ENCODE results near the gene PTEN.
"Not testable (repeated sequence)": the region's sequence is repeated elsewhere in the genome, so short reads cannot be mapped to it uniquely, and the experiment has no call there.

The PTEN gene

DNA sequence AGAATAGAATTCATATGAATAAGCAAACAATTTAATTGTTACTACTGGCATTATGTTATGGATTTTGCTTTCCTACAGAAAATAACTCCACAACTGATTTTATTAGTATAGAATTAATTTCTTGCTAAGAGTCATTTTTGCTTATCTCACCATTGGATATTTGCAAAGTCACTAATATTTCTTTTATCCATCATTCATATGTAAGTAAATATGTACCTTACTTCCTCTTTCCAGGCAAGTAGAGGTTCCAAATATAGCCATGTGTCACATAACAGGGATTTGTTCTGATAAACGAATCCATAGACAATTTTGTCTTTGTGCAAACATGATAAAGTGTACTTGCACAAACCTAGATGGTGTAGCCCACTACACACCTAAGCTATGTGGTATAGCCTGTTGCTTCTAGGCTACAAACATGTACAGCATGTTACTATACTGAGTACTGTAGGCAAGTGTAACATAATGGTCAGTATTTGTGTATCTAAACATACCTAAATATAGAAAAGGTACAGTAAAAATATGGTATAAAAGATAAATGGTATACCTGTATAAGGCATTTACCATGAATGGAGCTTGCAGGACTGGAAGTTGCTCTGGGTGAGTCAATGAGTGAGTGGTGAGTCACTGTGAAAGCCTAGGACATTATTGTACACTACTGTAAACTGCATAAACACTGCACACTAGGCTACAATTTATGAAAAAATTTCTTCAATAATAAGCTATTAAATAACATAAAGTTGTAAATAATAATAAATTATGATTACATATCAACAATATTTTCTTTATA, 18.4 kb upstream of the PTEN start:
- in situ Hi-C loops (cut with MboI; ENCODE audit: low sequenced_read_pairs), result no loop called here

DNA sequence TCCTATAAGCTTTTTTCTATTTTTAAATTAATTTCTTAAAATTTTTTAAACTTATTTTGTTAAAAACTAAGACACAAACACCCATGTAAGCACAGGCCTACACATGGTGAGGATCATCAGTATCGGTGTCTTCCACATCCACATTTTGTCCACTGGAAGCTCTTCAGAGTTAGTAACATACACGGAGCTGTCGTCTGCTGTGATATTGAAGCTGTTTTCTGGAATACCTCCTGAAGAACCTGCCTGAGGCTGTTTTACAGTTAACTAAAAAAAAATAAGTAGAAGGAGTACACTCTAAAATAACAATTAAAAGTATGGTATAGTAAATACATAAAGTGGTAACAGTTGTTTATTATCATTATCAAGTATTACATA, 17.8 kb upstream of the PTEN start:
- in situ Hi-C loops (cut with MboI; ENCODE audit: low sequenced_read_pairs), result no loop called here

DNA sequence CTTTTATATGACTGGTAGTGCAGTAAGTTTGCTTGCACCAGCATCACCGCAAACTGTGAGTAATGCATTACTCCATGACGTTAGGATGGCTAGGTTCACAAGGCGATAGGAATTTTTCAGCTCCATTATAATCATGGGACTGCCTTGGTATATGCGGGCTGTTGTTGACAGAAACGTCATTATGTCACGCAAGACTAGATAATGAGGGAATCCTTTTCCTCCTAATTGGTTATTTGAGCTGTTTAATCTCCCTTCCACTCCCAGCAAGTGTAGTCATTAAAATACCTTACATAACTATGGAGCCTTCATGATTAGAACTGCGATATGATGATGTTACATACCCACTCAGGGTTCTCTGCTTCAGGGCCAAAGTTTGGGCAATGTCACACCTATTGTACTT, 17.4 kb upstream of the PTEN start:
- in situ Hi-C loops (cut with MboI; ENCODE audit: low sequenced_read_pairs), result no loop called here

DNA sequence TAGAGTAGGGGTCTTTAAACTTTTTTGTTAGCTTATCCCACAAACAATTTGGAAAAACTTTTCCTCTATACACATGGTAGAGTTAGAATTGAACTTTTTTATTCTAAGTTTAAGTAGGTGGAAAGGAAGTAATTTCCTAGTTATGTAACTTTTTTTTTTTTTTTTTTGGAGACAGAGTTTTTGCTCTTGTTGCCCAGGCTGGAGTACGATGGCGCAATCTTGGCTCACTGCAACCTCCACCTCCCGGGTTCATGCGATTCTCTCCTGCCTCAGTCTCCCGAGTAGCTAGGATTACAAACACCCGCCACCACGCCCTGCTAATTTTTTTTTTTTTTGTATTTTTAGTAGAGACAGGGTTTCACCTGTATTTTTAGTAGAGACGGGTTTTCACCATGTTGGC, 16.7 kb upstream of the PTEN start:
- in situ Hi-C loops (cut with MboI; ENCODE audit: low sequenced_read_pairs), result not testable (repeated sequence)

DNA sequence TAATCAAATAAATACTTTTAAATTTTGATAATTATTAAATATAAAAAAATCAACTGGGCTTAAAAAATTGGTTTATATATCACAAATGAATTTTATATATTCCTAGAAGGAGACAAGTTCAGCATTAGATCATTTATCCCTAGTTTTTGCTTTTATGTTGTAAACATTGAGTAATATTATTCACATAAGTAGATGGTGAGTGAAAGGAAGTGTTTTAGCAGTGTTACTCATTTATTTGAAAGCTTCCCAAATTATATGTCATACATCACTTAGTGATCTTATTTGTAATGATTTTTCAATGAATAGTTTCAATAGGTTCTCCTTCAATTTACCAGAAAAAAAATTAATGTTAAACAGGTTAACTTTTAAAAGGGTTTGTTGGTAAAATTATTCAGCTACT, 15.9 kb upstream of the PTEN start:
- in situ Hi-C loops (cut with MboI; ENCODE audit: low sequenced_read_pairs), result no loop called here

DNA sequence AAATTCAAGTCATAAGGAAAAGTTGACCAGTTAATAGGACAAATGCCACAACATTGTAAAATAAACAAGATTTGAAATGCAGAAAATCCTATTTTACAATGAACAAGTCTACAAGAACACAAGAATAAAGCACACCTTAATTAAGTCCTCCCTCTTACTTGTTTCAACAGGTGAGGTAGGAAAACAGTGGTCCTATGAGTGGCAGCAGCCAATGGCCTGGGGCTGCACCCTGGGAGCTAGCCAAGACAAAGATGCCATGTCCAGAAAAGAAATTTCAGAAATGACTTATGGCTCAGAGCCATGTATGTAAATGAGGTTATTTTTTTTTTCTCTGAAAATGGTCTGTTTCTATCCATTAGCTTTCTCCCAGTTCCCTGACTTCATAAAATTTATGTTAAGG, 14.4 kb upstream of the PTEN start:
- in situ Hi-C loops (cut with MboI; ENCODE audit: low sequenced_read_pairs), result no loop called here

DNA sequence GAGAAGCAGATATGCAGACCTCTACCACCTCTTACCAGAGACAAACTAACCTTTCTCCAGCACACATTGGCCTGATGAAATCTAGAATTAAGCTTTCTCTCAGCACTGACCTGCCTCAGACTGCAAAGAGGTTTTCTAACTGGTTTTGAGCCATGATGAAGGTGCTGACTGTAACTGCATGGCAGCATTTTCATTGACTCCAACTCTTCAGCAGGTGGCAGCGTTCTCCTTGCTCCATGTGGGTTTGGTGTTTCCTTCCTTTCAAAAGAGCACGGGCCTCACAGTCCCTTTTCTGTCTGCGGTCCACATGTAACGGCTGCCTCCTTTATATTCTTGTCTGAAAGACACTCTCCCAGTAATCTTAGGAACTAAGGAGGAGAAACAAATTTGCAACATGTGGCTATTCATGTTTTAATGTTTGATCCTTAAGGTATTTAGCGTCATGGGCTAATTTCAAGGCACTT, 12.7 kb upstream of the PTEN start:
- in situ Hi-C loops (cut with MboI; ENCODE audit: low sequenced_read_pairs), result no loop called here

DNA sequence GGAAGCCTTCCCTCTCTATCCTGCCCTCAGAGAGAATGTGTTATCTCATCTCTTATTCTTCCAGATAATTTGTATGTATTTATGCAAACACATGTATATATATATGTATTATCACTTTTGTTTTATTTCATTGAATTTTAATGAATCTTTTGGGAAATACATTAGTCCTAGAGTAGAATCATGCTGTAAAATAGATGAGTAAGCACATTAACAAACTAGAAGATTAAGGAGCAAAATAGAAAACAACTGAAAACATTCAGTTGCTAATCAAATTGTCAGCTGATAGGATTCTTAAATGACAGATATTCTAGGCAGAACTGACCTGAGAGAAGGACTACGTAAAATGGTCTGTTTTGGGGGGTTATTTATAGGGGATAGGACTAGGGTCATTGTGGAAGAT, 11.3 kb upstream of the PTEN start:
- in situ Hi-C loops (cut with MboI; ENCODE audit: low sequenced_read_pairs), result no loop called here

DNA sequence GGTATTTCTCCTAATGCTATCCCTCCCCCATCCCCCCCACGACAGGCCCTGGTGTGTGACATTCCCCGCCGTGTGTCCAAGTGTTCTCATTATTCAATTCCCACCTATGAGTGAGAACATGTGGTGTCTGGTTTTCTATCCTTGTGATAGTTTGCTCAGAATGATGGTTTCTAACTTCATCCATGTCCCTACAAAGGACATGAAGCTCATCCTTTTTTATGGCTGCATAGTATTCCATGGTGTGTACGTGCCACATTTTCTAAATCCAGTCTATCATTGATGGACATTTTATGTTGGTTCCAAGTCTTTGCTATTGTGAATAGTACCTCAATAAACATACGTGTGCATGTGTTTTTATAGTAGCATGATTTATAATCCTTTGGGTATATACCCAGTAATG, 8.2 kb upstream of the PTEN start:
- in situ Hi-C loops (cut with MboI; ENCODE audit: low sequenced_read_pairs), result loop anchor here (5.0 kb wide), 1 partner anchor 692 kb away; no protein-coding TSS in a partner anchor

DNA sequence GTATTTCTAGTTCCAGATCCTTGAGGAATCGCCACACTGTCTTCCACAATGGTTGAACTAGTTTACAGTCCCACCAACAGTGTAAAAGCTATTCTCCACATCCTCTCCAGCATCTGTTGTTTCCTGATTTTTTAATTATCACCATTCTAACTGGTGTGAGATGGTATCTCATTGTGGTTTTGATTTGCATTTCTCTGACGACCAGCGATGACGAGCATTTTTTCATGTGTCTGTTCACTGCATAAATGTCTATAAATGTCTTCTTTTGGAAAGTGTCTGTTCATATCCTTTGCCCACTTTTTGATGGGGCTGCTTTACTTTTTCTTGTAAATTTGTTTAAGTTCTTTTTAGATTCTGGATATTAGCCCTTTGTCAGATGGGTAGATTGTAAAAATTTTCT, 7.8 kb upstream of the PTEN start:
- in situ Hi-C loops (cut with MboI; ENCODE audit: low sequenced_read_pairs), result loop anchor here (5.0 kb wide), 1 partner anchor 692 kb away; no protein-coding TSS in a partner anchor

DNA sequence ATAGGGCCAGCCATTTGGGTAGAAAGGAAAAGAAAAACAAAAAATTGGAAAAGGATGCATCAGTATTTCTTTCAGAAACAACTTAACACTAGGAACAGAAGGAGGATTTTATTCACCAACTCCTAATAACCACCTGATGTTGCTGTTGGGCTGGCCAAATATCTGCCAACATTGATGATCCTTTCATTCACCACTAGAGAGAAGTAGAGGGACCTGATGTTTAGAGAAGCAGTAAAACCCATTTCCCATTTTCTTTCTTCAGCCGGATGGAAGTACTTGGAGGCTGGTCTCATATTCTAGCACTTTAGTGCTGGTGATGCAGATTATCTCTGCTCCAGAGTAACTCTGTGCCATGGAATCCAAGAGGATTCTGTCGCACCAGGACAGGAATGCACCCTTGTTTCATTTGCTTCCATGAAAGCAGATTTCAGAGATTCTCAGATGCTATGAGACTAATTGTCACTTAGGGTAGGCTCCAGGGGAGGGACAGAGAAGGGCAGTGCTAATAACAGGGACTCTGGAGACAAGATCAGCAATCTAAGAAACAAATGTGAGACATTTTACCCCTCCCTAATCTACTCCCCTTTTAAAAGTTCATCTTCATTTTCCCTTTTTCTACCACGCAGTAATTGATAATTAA, 3.1 kb upstream of the PTEN start:
- in situ Hi-C loops (cut with MboI; ENCODE audit: low sequenced_read_pairs), result loop anchor here (5.0 kb wide), 1 partner anchor 527 kb away; no protein-coding TSS in a partner anchor

DNA sequence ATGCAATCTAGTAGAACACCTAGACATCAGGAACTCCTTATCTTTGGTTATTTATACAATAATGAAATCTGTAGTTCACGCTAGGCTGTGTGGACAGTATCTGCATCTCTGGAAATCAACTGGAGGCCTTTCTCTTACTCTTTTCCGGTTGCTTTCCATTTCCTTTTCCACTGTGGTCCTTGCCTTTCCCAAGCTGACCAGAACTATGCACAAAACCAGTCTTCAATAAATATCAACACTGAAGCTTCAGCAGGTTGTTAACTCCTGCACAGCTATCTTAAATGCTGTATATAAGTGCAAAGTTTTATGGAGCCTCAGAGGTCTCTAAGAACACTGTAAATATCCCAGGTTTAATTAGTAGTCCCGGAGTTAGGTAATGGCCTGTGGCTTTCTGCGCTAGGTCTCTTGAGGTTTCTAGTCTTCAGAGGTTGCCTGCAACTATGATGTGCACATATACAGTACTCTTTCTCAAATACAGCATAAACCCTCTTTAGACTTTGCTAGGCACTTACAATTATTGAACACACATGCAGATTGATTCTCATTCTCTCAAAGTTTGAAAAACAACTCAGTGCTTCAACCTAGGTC, 2.5 kb upstream of the PTEN start:
- in situ Hi-C loops (cut with MboI; ENCODE audit: low sequenced_read_pairs), result loop anchor here (5.0 kb wide), 1 partner anchor 526 kb away; no protein-coding TSS in a partner anchor

DNA sequence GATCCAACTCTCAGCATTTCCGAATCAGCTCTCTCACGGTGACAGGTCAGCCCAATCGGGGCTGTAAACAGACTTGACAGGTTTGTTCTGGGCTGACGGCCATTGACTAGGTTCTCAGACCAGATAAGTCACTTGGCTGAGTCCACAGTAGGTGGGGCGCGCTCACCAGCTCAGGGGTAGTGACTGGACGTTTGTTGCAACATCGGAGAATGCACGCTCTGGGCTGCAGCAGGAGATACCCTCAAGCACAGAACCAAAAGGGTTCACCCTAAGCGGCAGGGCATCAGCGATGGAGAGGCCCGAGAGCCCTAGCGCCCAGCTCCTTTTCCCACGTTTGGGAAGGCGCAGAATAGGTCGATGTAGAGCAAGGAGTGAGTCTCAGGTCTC, 1.9 kb upstream of the PTEN start:
- in situ Hi-C loops (cut with MboI; ENCODE audit: low sequenced_read_pairs), result loop anchor here (5.0 kb wide), 1 partner anchor 526 kb away; no protein-coding TSS in a partner anchor

DNA sequence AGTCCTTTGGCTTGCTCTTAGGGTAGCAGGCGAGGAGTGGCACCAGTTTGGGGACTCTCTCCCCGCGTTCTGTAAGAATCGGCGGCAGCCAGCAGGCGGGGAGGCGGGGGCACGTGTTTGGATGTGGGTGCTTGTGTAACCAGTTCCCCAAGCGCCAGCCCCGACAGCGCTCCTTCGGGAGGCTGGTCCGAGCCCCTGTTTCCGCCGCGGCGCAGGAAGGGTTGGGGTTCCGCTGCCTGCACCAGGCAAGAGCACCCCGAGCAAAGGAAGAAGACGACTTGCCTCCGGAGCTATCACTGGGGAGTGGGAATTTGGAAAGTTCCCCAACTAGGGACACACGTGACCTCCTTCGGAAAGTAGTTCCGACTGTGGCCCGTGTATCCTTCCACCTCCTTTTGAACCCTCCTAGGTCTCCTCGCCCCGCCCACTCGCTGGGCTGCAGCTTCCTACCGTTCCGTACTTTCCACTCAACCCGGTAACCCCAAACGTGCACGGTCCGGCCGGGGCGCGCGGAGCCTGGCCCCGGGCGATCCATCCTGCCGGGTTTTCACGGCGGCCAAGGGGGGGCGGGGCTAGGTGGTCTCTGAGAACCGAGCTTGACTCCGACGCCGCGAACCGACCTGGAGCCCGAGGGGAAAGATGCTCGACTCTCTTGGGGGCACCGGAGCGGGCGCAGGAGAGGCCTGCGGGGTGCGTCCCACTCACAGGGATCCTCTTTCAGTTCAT, 1.3 kb upstream of the PTEN start:
- in situ Hi-C loops (cut with MboI; ENCODE audit: low sequenced_read_pairs), result loop anchor here (5.0 kb wide), 1 partner anchor 525 kb away; no protein-coding TSS in a partner anchor

DNA sequence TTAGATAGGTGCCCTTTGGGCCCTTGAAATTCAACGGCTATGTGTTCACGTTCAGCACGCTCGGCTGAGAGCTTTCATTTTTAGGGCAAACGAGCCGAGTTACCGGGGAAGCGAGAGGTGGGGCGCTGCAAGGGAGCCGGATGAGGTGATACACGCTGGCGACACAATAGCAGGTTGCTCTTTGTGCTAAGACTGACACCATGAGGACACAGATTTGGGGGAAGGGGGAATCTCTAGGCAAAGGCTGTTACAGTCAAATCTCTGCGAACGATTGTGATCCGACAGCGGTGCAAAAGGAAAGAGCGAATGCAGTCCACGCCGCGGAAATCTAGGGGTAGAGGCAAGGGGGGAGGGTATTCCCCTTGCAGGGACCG, 759 bp upstream of the PTEN start:
- in situ Hi-C loops (cut with MboI; ENCODE audit: low sequenced_read_pairs), result loop anchor here (5.0 kb wide), 1 partner anchor 525 kb away; no protein-coding TSS in a partner anchor

DNA sequence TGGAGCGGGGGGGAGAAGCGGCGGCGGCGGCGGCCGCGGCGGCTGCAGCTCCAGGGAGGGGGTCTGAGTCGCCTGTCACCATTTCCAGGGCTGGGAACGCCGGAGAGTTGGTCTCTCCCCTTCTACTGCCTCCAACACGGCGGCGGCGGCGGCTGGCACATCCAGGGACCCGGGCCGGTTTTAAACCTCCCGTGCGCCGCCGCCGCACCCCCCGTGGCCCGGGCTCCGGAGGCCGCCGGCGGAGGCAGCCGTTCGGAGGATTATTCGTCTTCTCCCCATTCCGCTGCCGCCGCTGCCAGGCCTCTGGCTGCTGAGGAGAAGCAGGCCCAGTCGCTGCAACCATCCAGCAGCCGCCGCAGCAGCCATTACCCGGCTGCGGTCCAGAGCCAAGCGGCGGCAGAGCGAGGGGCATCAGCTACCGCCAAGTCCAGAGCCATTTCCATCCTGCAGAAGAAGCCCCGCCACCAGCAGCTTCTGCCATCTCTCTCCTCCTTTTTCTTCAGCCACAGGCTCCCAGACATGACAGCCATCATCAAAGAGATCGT, 598 bp downstream of the PTEN start:
- in situ Hi-C loops (cut with MboI; ENCODE audit: low sequenced_read_pairs), result loop anchor here (5.0 kb wide), 1 partner anchor 523 kb away; no protein-coding TSS in a partner anchor

DNA sequence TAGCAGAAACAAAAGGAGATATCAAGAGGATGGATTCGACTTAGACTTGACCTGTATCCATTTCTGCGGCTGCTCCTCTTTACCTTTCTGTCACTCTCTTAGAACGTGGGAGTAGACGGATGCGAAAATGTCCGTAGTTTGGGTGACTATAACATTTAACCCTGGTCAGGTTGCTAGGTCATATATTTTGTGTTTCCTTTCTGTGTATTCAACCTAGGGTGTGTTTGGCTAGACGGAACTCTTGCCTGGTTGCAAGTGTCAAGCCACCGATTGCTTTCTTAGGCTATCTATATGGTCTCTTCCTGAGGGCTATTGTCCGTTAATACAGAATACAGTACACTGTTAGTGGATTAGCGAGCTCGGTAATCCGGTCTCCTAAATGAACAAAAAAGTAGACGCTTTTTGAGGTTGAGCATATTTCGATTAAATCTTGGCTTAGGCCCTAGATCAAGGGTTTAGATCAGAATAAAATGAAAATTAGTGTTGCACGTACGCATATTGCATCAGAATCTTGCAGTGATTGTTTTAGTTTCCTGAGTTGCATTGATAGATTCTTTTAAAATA, 1.2 kb downstream of the PTEN start:
- in situ Hi-C loops (cut with MboI; ENCODE audit: low sequenced_read_pairs), result loop anchor here (5.0 kb wide), 1 partner anchor 523 kb away; no protein-coding TSS in a partner anchor

DNA sequence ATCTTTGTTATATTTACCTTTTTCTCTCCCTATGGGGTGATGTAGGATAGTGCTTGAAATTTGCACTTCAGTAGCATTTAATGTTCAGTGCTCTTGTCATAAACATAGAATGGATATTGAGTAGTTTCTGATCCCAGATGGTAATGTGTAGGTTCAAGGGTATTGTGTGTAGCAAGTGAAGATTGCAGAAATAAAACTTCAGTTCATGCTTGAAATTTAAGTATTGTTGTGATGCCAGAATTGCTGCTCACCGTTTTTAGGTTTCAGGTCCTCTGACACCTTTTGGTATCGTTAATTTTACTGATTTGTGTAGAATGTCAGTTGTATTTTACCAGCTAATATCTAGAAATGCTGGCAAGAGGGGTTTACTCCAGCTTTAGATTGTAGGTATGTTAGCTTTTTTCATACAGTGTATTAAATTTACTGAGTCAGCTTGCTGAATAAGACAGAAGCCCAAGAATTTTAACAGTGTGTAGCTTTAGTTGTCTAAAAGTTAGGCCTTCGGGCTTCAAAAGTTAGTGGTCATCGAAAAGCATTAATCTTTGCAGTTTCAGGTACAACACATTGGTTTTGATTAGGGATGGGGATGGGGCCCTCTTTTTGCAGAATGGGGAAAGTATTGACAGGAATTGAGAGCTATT, 1.9 kb downstream of the PTEN start:
- in situ Hi-C loops (cut with MboI; ENCODE audit: low sequenced_read_pairs), result no loop called here

DNA sequence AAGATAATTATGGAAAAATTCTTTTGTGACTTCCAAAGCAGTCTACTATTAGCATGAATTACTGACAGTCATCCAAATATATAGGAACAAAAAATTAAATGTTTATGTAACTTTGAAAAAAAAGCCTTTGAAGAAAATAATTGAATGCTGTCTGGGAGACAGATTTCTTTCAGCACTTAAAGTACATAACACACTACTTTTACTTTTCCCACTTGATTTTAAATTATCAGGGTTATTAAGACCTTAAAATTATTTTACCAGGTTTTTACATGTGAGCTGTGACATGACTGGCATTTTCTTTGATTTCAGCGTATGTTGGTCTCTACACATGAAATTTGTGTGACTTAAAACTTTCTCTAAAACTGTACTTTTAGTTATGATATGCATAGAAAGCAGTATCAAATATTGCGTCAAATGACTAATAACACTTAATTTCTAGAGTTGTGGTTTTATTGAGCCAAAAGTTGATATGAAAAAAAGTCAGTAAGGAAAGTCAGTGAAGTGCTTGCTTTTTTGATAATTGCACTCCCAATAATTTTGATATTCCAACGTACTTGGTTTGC, 3.1 kb downstream of the PTEN start:
- in situ Hi-C loops (cut with MboI; ENCODE audit: low sequenced_read_pairs), result no loop called here

DNA sequence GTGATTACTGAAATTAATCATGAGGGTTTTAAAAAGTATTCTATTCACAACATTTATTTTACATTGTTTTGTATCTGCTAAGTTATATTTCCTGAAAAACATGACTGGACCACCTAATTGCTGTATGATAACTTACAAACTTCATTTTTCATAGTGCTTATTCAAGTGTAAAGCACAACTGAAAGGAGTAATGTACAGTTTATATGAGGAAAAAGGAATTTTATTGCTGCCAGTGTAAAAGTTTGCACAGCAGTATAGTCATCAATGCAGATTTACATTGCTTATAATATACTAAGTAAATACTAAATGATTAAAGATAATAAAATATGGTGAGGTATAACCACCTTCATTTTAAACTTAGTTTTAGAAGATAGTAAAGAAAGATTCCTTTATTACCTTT, 4.0 kb downstream of the PTEN start:
- in situ Hi-C loops (cut with MboI; ENCODE audit: low sequenced_read_pairs), result no loop called here

All from HL-60/S4 (cell line).